ENCODE data around the gene SENP1.
"Not testable (repeated sequence)": the region's sequence is repeated elsewhere in the genome, so short reads cannot be mapped to it uniquely, and the experiment has no call there.

The SENP1 gene

GRCh38 chr12:48105867-48106680, at the start of gene SENP1:
TSS of gene SENP1 (minus strand) at chr12:48106079. CDS start at chr12:48101472, 4,607 bp downstream.
- DNase-seq: peak; percentile 86

- no peak for DNase-seq
These were observed 45.4 kb upstream of the SENP1 start for GRCh38 chr12:48151103-48151771.

GRCh38 chr12:48145981-48146380, 40.1 kb upstream of the SENP1 start:
- no peak for DNase-seq

- DNase-seq: no peak
These were observed 38.0 kb upstream of the SENP1 start for GRCh38 chr12:48143898-48144297.

GRCh38 chr12:48142818-48143674, 37.2 kb upstream of the SENP1 start:
- no peak for DNase-seq

GRCh38 chr12:48135027-48135426, 29.1 kb upstream of the SENP1 start:
- no peak for DNase-seq

- no peak for DNase-seq
These were observed 26.9 kb upstream of the SENP1 start for GRCh38 chr12:48132826-48133225.

GRCh38 chr12:48131517-48131916, 25.6 kb upstream of the SENP1 start:
- DNase-seq: no peak

GRCh38 chr12:48129376-48129775, 23.5 kb upstream of the SENP1 start:
- DNase-seq: no peak

- no peak for DNase-seq
These were observed 22.9 kb upstream of the SENP1 start for GRCh38 chr12:48128800-48129199.

GRCh38 chr12:48126953-48127630, 21.2 kb upstream of the SENP1 start:
- no peak for DNase-seq

- DNase-seq: no peak
These were observed 20.1 kb upstream of the SENP1 start for GRCh38 chr12:48125985-48126384.

GRCh38 chr12:48125542-48125941, 19.7 kb upstream of the SENP1 start:
- not testable (repeated sequence) for DNase-seq

GRCh38 chr12:48123169-48123568, 17.3 kb upstream of the SENP1 start:
- no peak for DNase-seq

GRCh38 chr12:48122065-48122834, 16.4 kb upstream of the SENP1 start:
- DNase-seq: no peak

- no peak for DNase-seq
These were observed 15.6 kb upstream of the SENP1 start for GRCh38 chr12:48121522-48121921.

GRCh38 chr12:48119834-48120195, 13.9 kb upstream of the SENP1 start:
- DNase-seq: no peak

- DNase-seq: peak; percentile 68
These were observed 13.4 kb upstream of the SENP1 start, which contains the start of gene PFKM for GRCh38 chr12:48119078-48119833. TSS of gene PFKM (plus strand) at chr12:48119364. CDS start at chr12:48122775, 3,411 bp downstream.

GRCh38 chr12:48118284-48118871, 12.5 kb upstream of the SENP1 start:
- DNase-seq: no peak

- DNase-seq: no peak
These were observed 10.1 kb upstream of the SENP1 start for GRCh38 chr12:48115957-48116356.

GRCh38 chr12:48111312-48111693, 5.4 kb upstream of the SENP1 start:
- DNase-seq: not testable (repeated sequence)

Data from NCI-H1694 treated with DMSO at 0.1 percent for 48 hours (cell line).